ENCODE results near the gene EMC7. TPM values are rescaled to one million over a fixed set of nuclear protein-coding genes. Genes with fewer than 3 reads are reported as not detected.

The EMC7 gene
- total RNA-seq, 1 experiment from 2014 or later, result 55.6 TPM

- Histone ChIP-seq H3K4me1 (ENCODE audit: insufficient read depth, low read length) (no peaks in the 10 kb centered on the region; the same call in 1 of the 2 replicates), H3K79me2 (ENCODE audit: insufficient read depth, low read length) (no peaks in the 10 kb centered on the region), H3K14ac (ENCODE audit: insufficient read depth, low read length) (no peak overlapping the region), H3K56ac (ENCODE audit: insufficient read length, low read depth, low read length) (no peak overlapping the region), H4K91ac (ENCODE audit: insufficient read length, low read depth, low read length) (no peak overlapping the region), H3T11ph (ENCODE audit: low read length) (no peak overlapping the region), H2AFZ (ENCODE audit: low read length) (no peak overlapping the region), H3K23ac (ENCODE audit: insufficient read length, low read depth, low read length) (no peak overlapping the region), H3K18ac (ENCODE audit: insufficient read length, low read depth, low read length) (no peak overlapping the region), H2BK20ac (ENCODE audit: low read depth, low read length, poor library complexity, severe bottlenecking) (no peak overlapping the region), H3K9ac (ENCODE audit: extremely low read depth, insufficient read length, low read length) (no peak overlapping the region), H3K4ac (ENCODE audit: low read depth, low read length) (no peak overlapping the region), H3K9me3 (ENCODE audit: control insufficient read depth, low read depth, low read length) (no peaks in the 10 kb centered on the region), H3K27me3 (ENCODE audit: insufficient read depth, low read length) (peaks cover 18% of the 10 kb centered on the region; the same call in 1 of the 2 replicates), H4K20me1 (ENCODE audit: control insufficient read depth, insufficient read depth, insufficient read length) (no peaks in the 10 kb centered on the region), H2BK5ac (ENCODE audit: insufficient read length, low read length) (no peak overlapping the region), H3K79me1 (ENCODE audit: insufficient read depth, low read depth, low read length, poor library complexity, severe bottlenecking) (no peaks in the 10 kb centered on the region), H2AK5ac (ENCODE audit: insufficient read length, low read length) (no peak overlapping the region), H4K8ac (replicated peaks; ENCODE audit: insufficient read length, low read depth, low read length) (no peak overlapping the region), H2BK120ac (ENCODE audit: low read depth, low read length, poor library complexity, severe bottlenecking) (no peak overlapping the region), H3K27ac (ENCODE audit: insufficient read length, low read depth, low read length) (no peak overlapping the region), H3K4me2 (ENCODE audit: insufficient read depth, insufficient read length, low read length) (no peak overlapping the region), H2BK12ac (ENCODE audit: insufficient read length, low read depth, low read length) (no peak overlapping the region), H2BK15ac (ENCODE audit: low read depth, low read length) (no peak overlapping the region), H4K5ac (ENCODE audit: insufficient read length, low read depth, low read length) (no peak overlapping the region), H3K23me2 (ENCODE audit: insufficient read length, low read depth, low read length, poor library complexity, severe bottlenecking) (no peaks in the 10 kb centered on the region)
- WGBS (ENCODE audit: extremely low coverage, insufficient read length, low lambda C conversion rate), result no CpG with 5 or more reads among the region's 2 CpGs
- Mint-ChIP-seq H3K36me3 (ENCODE audit: insufficient read depth in 1 of 3, low read depth in 3 of 3) (no peaks in the 10 kb centered on the region), H3K4me3 (no peak overlapping the region), H3K27me3 (ENCODE audit: low read depth) (peaks cover 28% of the 10 kb centered on the region), H3K4me1 (peaks cover 5 to 8% of the 10 kb centered on the region in 2 experiments), H3K27ac (no peak overlapping the region), H3K9me3 (no peaks in the 10 kb centered on the region)
- DNase-seq, result no peak
- TF ChIP-seq CTCF (conservative IDR thresholded peaks at IDR 0.05), result no peak
Observed at GRCh38 chr15:34043813-34044212, 57.8 kb downstream of the EMC7 start.

Measured in H9 (cell line).